ENCODE measurements around the gene PLA2G4D. TPM values are rescaled to one million over a fixed set of nuclear protein-coding genes. Genes with fewer than 3 reads are reported as not detected.

Gene PLA2G4D
- total RNA-seq, 2 donors from 2014 or later: not detected

GRCh38 chr15:42018306-42019224 is 75.8 kb downstream of the PLA2G4D start:
- Histone ChIP-seq H3K4me1 (ENCODE audit: control insufficient read depth in 1 of 2, low read depth in 2 of 2) (peaks cover 0 to 10% of the 10 kb centered on the region in 2 donors), H3K9me3 (no peaks in the 10 kb centered on the region), H3K27me3 (replicated peaks; ENCODE audit: insufficient read depth) (no peaks in the 10 kb centered on the region), H3K4me3 (no peak overlapping the region), H3K27ac (no peak overlapping the region), H3K36me3 (no peaks in the 10 kb centered on the region)
- TF ChIP-seq CTCF (IDR thresholded peaks at IDR 0.05): no peak
- DNase-seq (ENCODE audit: low spot score): no peak
- no peak for ATAC-seq (ENCODE audit: insufficient number of reproducible peaks, low FRiP score, low read depth)

Other genes starting within 250 kb of the PLA2G4D start
- 1 to 10 TPM; 1.3 to 3.9 TPM for gene SPTBN5, start 200.5 kb downstream of the PLA2G4D start, total RNA-seq
- gene EHD4, start 122.0 kb downstream of the PLA2G4D start, total RNA-seq: 10 to 100 TPM; 43.6 to 48.1 TPM
- not detected for gene PLA2G4E, start 73.5 kb downstream of the PLA2G4D start, total RNA-seq
- gene PLA2G4F, start 62.1 kb upstream of the PLA2G4D start, total RNA-seq: under 1 TPM; 0.27 to 0.78 TPM
- gene VPS39, start 113.7 kb upstream of the PLA2G4D start, total RNA-seq: 100 to 1,000 TPM in 1 of 2 donors, 10 to 100 TPM in 1; 89.9 to 156 TPM
- gene GANC, start 178.6 kb upstream of the PLA2G4D start, total RNA-seq: 10 to 100 TPM; 32.0 to 78.8 TPM
- gene TMEM87A, start 178.9 kb upstream of the PLA2G4D start, total RNA-seq: 10 to 100 TPM; 39.8 to 94.4 TPM

Data from thoracic aorta (tissue), 2 donors.